Breast epithelium (tissue), 4 donors: Measurements from ENCODE around the gene DRD4. TPM values are rescaled to one million over a fixed set of nuclear protein-coding genes. Genes with fewer than 3 reads are reported as not detected.

Experiments
- DNase-seq, 2 donors: peaks; one replicate each; pipeline ENCODE4 v3.0.0-alpha.2; 2019; ENCODE audit warnings: low spot score in 2 of 2
- H3K27ac ChIP-seq, 2 donors: fragments of 200-600 bp; sonication (generic) in 1 of 2; one replicate each; pipeline ENCODE4 v1.5.1; 2016 to 2019; ENCODE audit warnings: mild to moderate bottlenecking in 1 of 2
- H3K27me3 ChIP-seq, 2 donors: fragments of 200-600 bp; sonication (generic) in 1 of 2; one replicate each; pipeline versions ENCODE4 v1.5.1 to v1.6.0; 2017 to 2019; ENCODE audit warnings: control low read depth in 1 of 2, mild to moderate bottlenecking in 1 of 2
- H3K36me3 ChIP-seq: fragments of 200-600 bp; one replicate; pipeline ENCODE4 v1.5.1; 2019
- H3K4me1 ChIP-seq, 2 donors: fragments of 200-600 bp; sonication (generic); one replicate each; pipeline ENCODE4 v1.5.1; 2016 to 2019; ENCODE audit warnings: control low read depth in 1 of 2
- H3K4me3 ChIP-seq, 3 donors: fragments of 200-600 bp; sonication (generic); 1 replicate in 2 of 3; 2 replicates in 1 of 3; pipeline ENCODE4 v1.5.1; 2016 to 2019; ENCODE audit warnings: mild to moderate bottlenecking in 3 of 3, moderate library complexity in 2 of 3
- H3K9me3 ChIP-seq, 2 donors: fragments of 200-600 bp; sonication (generic) in 1 of 2; one replicate each; pipeline ENCODE4 v1.5.1; 2016 to 2019; ENCODE audit warnings: control low read depth in 1 of 2
- CTCF ChIP-seq, 3 donors: fragments of 450-650 bp; IDR thresholded peaks; one replicate each; pipeline ENCODE4 v1.5.1; 2016 to 2017; ENCODE audit warnings: antibody characterized with exemption in 3 of 3, mild to moderate bottlenecking in 3 of 3, moderate library complexity in 3 of 3
- POLR2A ChIP-seq: fragments of 450-650 bp; IDR thresholded peaks from one replicate; pipeline ENCODE4 v1.6.1; 2016; ENCODE audit warnings: antibody characterized with exemption, mild to moderate bottlenecking, moderate library complexity
- POLR2AphosphoS5 ChIP-seq, 3 donors: sonication (generic); formaldehyde crosslinking; IDR thresholded peaks; one replicate each; pipeline ENCODE4 v1.6.1; 2017; ENCODE audit warnings: antibody characterized with exemption in 3 of 3
- intact Hi-C: fragments of 100-400 bp; cut with DNase I; formaldehyde crosslinking; loops from one replicate; pipeline ENCODE4 v1.15.1; 2023; ENCODE audit warnings: low total_unique reads
- total RNA-seq, 3 donors: library from RNA; depleted of rRNA; stranded (reverse); fragments of >200 nt; gene quantifications; one replicate each; pipeline ENCODE4 v1.1.0, GENCODE V29; 2016

Gene DRD4
- total RNA-seq, 3 donors from 2014 or later: 0.29 TPM; not detected in 2

GRCh38 chr11:612961-613300 lies 24.1 kb upstream of the DRD4 start:
- TF ChIP-seq POLR2AphosphoS5 (IDR thresholded peaks at IDR 0.05) (no peak), POLR2A (no peak), CTCF (IDR thresholded peaks at IDR 0.05) (no peak)
- no peaks in the 10 kb centered on the region for H3K9me3 ChIP-seq
- peaks cover 10 to 13% of the 10 kb centered on the region in 2 donors for H3K4me1 ChIP-seq
- peaks cover 5% of the 10 kb centered on the region for H3K36me3 ChIP-seq
- intact Hi-C loops: no loop called here
- no peak overlapping the region for H3K4me3 ChIP-seq
- DNase-seq: no peak
- H3K27ac ChIP-seq: peak overlapping the region in 1 of 2 donors; percentile 32
- no peaks in the 10 kb centered on the region for H3K27me3 ChIP-seq

DNA sequence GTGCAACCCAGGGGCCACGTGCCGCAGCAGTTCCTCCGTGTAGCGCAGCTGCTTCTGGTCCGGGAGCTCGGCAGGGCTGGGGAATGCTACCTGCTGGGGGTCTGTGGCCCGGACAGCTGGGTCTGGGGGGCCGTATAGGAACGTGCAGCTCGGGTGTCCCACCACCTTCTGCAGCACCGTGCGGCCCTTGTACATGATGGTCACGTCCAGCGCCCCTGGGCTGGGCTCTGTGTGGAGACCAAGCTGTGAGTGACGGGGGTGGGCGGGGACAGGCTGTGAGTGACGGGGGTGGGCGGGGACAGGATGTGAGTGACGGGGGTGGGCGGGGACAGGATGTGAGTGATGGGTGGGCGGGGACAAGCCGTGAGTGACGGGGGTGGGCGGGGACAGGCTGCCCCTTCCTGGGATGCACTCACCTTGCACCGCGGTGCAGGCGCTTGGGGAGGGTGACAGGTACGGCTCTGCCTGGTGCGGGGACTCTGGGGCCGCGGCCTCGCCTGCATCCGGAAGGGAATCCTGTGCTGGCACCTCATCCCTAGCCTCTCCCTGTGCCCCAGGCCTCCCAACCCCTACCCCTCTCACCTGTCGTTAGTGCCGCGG lies 23.6 kb upstream of the DRD4 start:
- DNase-seq: peak; percentile 43 to 72
- H3K36me3 ChIP-seq: peaks cover 5% of the 10 kb centered on the region
- no peaks in the 10 kb centered on the region for H3K9me3 ChIP-seq
- peak overlapping the region in 1 of 3 donors; percentile 76 for H3K4me3 ChIP-seq
- H3K27ac ChIP-seq: peak overlapping the region; percentile 92 to 99
- TF ChIP-seq POLR2AphosphoS5 (IDR thresholded peaks at IDR 0.05) (no peak), CTCF (IDR thresholded peaks at IDR 0.05) (no peak), POLR2A (no peak)
- peaks cover 10 to 13% of the 10 kb centered on the region in 2 donors for H3K4me1 ChIP-seq
- intact Hi-C loops: no loop called here
- H3K27me3 ChIP-seq: no peaks in the 10 kb centered on the region

DNA sequence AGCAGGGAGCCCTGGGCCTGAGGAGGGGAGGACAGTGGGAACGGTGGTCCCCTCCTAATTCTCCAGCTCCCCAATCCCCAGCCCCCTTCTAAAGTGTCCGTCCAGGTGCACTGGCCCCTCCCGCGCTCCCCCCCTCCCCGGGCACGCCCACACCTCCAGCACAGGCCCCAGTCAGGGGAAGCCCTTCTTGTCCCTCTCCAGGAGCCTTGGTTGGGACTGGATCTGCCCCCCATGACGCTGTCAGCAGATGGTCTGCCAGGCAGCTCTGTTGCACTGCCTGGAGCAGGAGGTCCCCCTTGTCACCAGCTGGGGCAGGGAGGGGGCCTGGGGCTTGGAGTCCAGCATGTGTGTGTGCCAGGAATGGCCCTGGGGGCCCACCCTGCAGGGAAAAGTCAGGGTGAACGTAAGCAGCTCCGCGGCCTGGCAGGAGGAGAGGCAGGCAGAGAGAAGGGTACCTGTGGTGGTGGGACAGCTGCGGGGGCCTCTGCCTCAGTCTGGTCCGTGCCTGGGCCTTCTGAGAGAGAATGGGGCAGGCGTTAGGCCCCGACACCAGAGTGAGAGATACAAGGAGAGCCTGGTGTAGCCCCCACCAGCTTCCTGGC lies 22.9 kb upstream of the DRD4 start:
- intact Hi-C loops: no loop called here

DNA sequence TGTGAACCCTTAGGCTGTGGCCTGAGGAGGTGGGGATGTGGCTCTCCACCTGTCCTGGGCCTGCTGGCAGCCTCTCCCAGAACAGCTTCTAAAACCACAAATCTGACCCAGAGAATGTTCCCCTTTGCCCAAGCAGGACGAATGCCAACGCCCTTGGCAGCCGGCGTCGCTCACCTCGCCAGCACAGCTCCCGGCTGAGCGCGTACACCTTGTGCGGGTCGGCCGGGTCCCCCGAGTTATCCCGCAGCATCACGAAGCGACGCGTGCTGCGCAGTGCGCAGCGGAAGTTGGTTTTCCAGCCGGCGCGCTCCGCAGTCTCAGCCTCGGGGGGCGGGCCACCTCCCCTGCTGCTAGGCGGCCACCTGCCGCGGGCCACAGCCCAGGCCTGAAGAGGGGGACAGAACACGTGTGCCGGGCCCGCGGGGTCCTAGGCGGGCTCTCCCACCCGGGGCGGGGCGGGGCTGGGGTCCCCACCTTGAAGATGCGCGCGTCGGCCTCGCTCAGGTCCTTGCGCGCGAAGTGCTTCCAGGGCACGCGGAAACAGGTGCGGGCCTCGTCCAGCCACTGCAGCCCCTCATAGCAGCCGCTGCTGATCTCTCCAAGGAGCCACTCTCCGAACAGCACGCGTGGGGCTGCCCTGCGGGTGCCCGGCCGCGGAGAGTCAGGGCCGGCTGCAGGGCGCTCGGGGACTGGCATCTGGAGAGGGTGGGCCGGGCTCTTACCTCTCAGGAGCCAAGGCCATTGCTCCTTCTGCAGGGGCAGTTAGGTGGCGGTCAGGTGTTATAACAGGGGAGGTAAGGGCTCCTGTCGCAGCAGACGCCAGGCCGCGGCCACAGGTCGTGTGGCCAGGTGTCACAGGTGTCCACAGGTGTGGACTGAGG lies 22.2 kb upstream of the DRD4 start:
- intact Hi-C loops: no loop called here
- H3K4me3 ChIP-seq: peak overlapping the region; percentile 71 to 76 (median 73)
- H3K36me3 ChIP-seq: peaks cover under 1% of the 10 kb centered on the region
- TF ChIP-seq CTCF (IDR thresholded peaks at IDR 0.05) (no peak), POLR2A (no peak), POLR2AphosphoS5 (IDR thresholded peaks at IDR 0.05) (no peak)
- H3K27me3 ChIP-seq: no peaks in the 10 kb centered on the region
- no peaks in the 10 kb centered on the region for H3K9me3 ChIP-seq
- peak in 1 of 2 donors; percentile 49 for DNase-seq
- H3K27ac ChIP-seq: peak overlapping the region; percentile 92 to 99
- peaks cover 10 to 13% of the 10 kb centered on the region in 2 donors for H3K4me1 ChIP-seq

More for the DNA sequence above, 22.9 kb upstream of the DRD4 start:
- no peak for DNase-seq
- Histone ChIP-seq H3K27me3 (no peaks in the 10 kb centered on the region), H3K4me1 (peaks cover 10 to 13% of the 10 kb centered on the region in 2 donors), H3K4me3 (peak overlapping the region; percentile 71 to 76 (median 73)), H3K27ac (peak overlapping the region; percentile 92 to 99), H3K36me3 (peaks cover 5% of the 10 kb centered on the region), H3K9me3 (no peaks in the 10 kb centered on the region)
- no peak for TF ChIP-seq POLR2AphosphoS5 (IDR thresholded peaks at IDR 0.05)
- TF ChIP-seq POLR2A: no peak

GRCh38 chr11:615504-616319 lies 21.4 kb upstream of the DRD4 start, which contains the start of gene IRF7:
TSS of gene IRF7 (minus strand) at chr11:615950. CDS start at chr11:615364, 586 bp downstream.
- Histone ChIP-seq H3K4me1 (peaks cover 10 to 13% of the 10 kb centered on the region in 2 donors), H3K27ac (peak within 1 kb of the TSS; percentile 92 to 99), H3K9me3 (no peaks in the 10 kb centered on the region), H3K27me3 (no peaks in the 10 kb centered on the region), H3K4me3 (peak within 1 kb of the TSS; percentile 71 to 76 (median 73)), H3K36me3 (no peaks in the 10 kb centered on the region)
- TF ChIP-seq CTCF (IDR thresholded peaks at IDR 0.05) (no peak), POLR2A (peak; percentile 68), POLR2AphosphoS5 (IDR thresholded peaks at IDR 0.05) (peak; percentile 86 to 92 (median 88))
- intact Hi-C loops: loop anchor here (1.0 kb wide), 1 partner anchor 13 kb away; no protein-coding TSS in a partner anchor
- peak; percentile 94 to 97 for DNase-seq
